ENCODE results near the gene BANF1. TPM values are rescaled to one million over a fixed set of nuclear protein-coding genes. Genes with fewer than 3 reads are reported as not detected.

Gene BANF1
- total RNA-seq, 1 experiment from 2014 or later, result 124 TPM

DNA sequence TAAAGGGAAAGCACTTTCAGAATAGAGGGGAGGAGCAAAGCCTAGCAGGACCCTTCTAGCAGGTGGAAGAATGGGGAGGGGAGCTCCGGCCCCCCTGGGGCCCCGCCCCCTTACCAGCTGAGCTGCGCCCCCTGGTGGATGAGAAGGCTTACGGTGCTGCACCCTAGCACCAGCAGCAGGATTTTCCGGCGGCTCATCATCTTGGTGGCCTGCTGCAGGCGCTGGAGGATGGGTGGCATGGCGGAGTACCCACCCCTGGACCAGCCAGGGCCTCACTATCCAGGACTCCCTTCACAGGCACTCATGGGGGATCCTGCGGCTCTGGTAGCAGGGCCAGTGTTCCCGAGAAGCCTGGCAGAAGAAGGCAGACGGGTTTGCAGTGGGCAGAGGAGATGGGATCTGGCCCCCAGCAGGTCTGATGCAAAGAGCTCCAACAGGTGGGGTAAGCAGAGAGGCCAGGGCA lies 42.9 kb downstream of the BANF1 start:
- no peaks in the 10 kb centered on the region for H3K27me3 ChIP-seq (ENCODE audit: low read length)
- H3K36me3 ChIP-seq (ENCODE audit: low read depth, low read length), result no peaks in the 10 kb centered on the region
- peak overlapping the region; percentile 41 for H3K4me2 ChIP-seq (ENCODE audit: low read length)
- H3F3A ChIP-seq (ENCODE audit: low read length, unreplicated experiment), result no peaks in the 10 kb centered on the region
- no peaks in the 10 kb centered on the region for H3K79me2 ChIP-seq (ENCODE audit: low read length)
- intact Hi-C loops (cut with micrococcal nuclease), result loop anchor here (1.0 to 2.0 kb wide), 2 partner anchors 42 to 56 kb away; partner anchors contain the start of genes BANF1 and EIF1AD
- no peak overlapping the region for H3K9ac ChIP-seq (ENCODE audit: low read length)
- no TSS peak for BruUV-seq (replicated peaks)
- 0 out of 2 replicates have a peak overlapping the region, but pooled peaks have one; percentile 15 for H3K4me3 ChIP-seq (ENCODE audit: low read length)
- H3K27ac ChIP-seq (ENCODE audit: low read length), result no peak overlapping the region
- TF ChIP-seq, protein P1, sequence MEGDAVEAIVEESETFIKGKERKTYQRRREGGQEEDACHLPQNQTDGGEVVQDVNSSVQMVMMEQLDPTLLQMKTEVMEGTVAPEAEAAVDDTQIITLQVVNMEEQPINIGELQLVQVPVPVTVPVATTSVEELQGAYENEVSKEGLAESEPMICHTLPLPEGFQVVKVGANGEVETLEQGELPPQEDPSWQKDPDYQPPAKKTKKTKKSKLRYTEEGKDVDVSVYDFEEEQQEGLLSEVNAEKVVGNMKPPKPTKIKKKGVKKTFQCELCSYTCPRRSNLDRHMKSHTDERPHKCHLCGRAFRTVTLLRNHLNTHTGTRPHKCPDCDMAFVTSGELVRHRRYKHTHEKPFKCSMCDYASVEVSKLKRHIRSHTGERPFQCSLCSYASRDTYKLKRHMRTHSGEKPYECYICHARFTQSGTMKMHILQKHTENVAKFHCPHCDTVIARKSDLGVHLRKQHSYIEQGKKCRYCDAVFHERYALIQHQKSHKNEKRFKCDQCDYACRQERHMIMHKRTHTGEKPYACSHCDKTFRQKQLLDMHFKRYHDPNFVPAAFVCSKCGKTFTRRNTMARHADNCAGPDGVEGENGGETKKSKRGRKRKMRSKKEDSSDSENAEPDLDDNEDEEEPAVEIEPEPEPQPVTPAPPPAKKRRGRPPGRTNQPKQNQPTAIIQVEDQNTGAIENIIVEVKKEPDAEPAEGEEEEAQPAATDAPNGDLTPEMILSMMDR (conservative IDR thresholded peaks at IDR 0.05; ENCODE audit: low read depth, low read length), result peak; percentile 99
- no peak for TF ChIP-seq EZH2phosphoT487 (IDR thresholded peaks at IDR 0.05; ENCODE audit: borderline replicate concordance, low read length)
- H3K9me2 ChIP-seq (replicated peaks; ENCODE audit: low read length), result no peaks in the 10 kb centered on the region
- ATAC-seq, result peak; percentile 98
- CTCF ChIA-PET, result interaction anchor here (0.5 to 1.5 kb wide), 10 partner anchors 10 to 222 kb away, joined by 3 to 8 read pairs (median 4); no protein-coding TSS in a partner anchor
- H2AFZ ChIP-seq (ENCODE audit: low read length), result peak overlapping the region; percentile 10; the same call in 1 of the 2 replicates
- H4K20me1 ChIP-seq (ENCODE audit: low read length), result no peaks in the 10 kb centered on the region
- POLR2A ChIA-PET (ENCODE audit: unreplicated experiment), result interaction anchor here (0.6 to 0.7 kb wide), 2 partner anchors 145 to 155 kb away, joined by 3 to 4 read pairs; no protein-coding TSS in a partner anchor
- peak; percentile 90 for DNase-seq
- H3K4me1 ChIP-seq (ENCODE audit: insufficient read depth, low read length), result no peaks in the 10 kb centered on the region
- no peaks in the 10 kb centered on the region for H3K9me3 ChIP-seq (ENCODE audit: low read length)

DNA sequence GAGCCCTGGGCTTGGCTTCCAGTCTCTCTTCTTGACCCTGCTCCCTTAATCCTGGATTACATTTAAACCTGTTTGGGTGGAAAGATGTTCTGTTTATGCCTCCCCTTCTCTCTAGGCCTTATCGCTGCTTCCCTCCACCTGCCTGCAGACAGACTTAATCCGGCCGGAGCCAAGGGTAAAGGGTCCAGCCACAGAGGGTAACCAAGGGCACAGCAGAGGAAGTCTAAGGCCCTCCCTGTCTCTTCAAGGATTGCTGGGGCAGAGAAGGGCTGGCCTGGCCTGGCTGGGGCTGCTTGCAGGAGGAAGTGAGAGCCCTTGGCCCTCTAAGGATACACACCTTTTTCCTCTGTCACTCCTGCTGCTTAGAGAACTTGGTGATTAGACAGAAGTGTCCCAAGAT lies 44.6 kb downstream of the BANF1 start:
- H2AFZ ChIP-seq (ENCODE audit: low read length), result no peak overlapping the region
- H3K79me2 ChIP-seq (ENCODE audit: low read length), result no peaks in the 10 kb centered on the region
- ChIA-PET CTCF (no interaction called here), POLR2A (ENCODE audit: unreplicated experiment) (no interaction called here)
- H4K20me1 ChIP-seq (ENCODE audit: low read length), result no peaks in the 10 kb centered on the region
- no peaks in the 10 kb centered on the region for H3K9me3 ChIP-seq (ENCODE audit: low read length)
- H3K36me3 ChIP-seq (ENCODE audit: low read depth, low read length), result no peaks in the 10 kb centered on the region
- ATAC-seq, result no peak
- TF ChIP-seq EZH2phosphoT487 (IDR thresholded peaks at IDR 0.05; ENCODE audit: borderline replicate concordance, low read length) (no peak), EZH2 (IDR thresholded peaks at IDR 0.05; ENCODE audit: low read length, unreplicated experiment) (no peak)
- TF ChIP-seq, protein P1 (conservative IDR thresholded peaks at IDR 0.05; ENCODE audit: low read depth, low read length), result no peak
- BruUV-seq (replicated peaks), result no TSS peak
- H3K4me2 ChIP-seq (ENCODE audit: low read length), result no peak overlapping the region
- H3K27me3 ChIP-seq (ENCODE audit: low read length), result no peaks in the 10 kb centered on the region
- H3K4me3 ChIP-seq (ENCODE audit: low read length), result no peak overlapping the region
- intact Hi-C loops (cut with micrococcal nuclease), result no loop called here
- DNase-seq, result no peak
- H3F3A ChIP-seq (ENCODE audit: low read length, unreplicated experiment), result no peaks in the 10 kb centered on the region
- H3K4me1 ChIP-seq (ENCODE audit: insufficient read depth, low read length), result peaks cover 10% of the 10 kb centered on the region
- H3K27ac ChIP-seq (ENCODE audit: low read length), result no peak overlapping the region
- H3K9me2 ChIP-seq (replicated peaks; ENCODE audit: low read length), result no peaks in the 10 kb centered on the region
- no peak overlapping the region for H3K9ac ChIP-seq (ENCODE audit: low read length)

DNA sequence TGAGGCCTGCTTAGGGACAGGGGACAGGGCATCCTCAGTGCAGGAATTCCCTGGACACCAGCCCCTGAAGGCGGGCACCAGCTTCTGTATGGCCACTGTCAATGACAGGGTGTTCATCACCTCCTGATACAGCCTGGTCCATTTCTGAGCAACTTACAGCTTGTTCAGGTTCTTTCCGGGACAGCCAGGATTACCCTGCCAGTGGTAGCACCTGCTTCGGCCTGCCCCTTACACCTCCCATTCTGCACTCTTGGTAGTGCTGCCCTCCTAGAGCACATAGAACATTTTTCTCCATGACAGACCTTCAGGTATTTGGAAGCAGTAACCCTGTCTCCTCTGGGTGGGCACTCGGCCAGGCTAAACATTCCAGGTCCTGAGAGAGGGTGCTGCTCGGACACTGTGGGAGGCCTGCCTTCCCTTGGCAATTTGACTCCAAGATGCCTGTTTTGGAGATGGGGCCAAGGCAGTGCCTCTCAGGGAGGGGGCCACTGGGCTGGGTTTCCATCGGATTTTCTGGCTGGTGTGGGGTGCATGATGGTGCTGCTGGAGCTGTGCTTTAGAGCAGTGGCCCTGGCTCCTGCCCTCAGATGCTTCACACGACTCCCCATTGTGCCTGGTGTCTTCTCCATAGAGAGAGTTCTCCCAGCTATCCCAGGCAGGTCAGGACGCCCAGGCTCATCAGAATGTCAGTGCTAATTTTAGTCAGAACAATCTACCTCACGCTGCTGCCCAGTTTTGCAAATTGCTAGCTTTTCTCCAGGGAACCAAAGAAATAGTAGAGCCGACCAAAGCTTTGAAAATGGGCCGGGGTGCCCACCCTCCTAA lies 45.5 kb downstream of the BANF1 start:
- ChIA-PET POLR2A (ENCODE audit: unreplicated experiment) (no interaction called here), CTCF (no interaction called here)
- Histone ChIP-seq H3K9me2 (replicated peaks; ENCODE audit: low read length) (no peaks in the 10 kb centered on the region), H3K79me2 (ENCODE audit: low read length) (peaks cover 6% of the 10 kb centered on the region), H3K9me3 (ENCODE audit: low read length) (no peaks in the 10 kb centered on the region), H3K36me3 (ENCODE audit: low read depth, low read length) (no peaks in the 10 kb centered on the region), H3F3A (ENCODE audit: low read length, unreplicated experiment) (no peaks in the 10 kb centered on the region), H3K27me3 (ENCODE audit: low read length) (no peaks in the 10 kb centered on the region), H3K4me2 (ENCODE audit: low read length) (no peak overlapping the region), H2AFZ (ENCODE audit: low read length) (no peak overlapping the region), H3K27ac (ENCODE audit: low read length) (no peak overlapping the region), H4K20me1 (ENCODE audit: low read length) (no peaks in the 10 kb centered on the region), H3K9ac (ENCODE audit: low read length) (no peak overlapping the region), H3K4me1 (ENCODE audit: insufficient read depth, low read length) (peaks cover 10% of the 10 kb centered on the region), H3K4me3 (ENCODE audit: low read length) (no peak overlapping the region)
- ATAC-seq (no peak), DNase-seq (no peak)
- TF ChIP-seq, protein P1 (conservative IDR thresholded peaks at IDR 0.05; ENCODE audit: low read depth, low read length), result no peak
- no peak for TF ChIP-seq EZH2 (IDR thresholded peaks at IDR 0.05; ENCODE audit: low read length, unreplicated experiment)
- TF ChIP-seq EZH2phosphoT487 (IDR thresholded peaks at IDR 0.05; ENCODE audit: borderline replicate concordance, low read length), result no peak
- intact Hi-C loops (cut with micrococcal nuclease), result no loop called here
- BruUV-seq (replicated peaks), result no TSS peak

Data from PC-3 (cell line).